RCC 7860 (cell line): Measurements from ENCODE around the gene WBP11.

Experiments used
- DNase-seq: peaks from one replicate; pipeline ENCODE4 v3.0.0-alpha.2; 2015; ENCODE audit warnings: low spot score
- FAIRE-seq: peaks from 2 replicates; lab custom pipeline; 2012; peaks lifted over from hg19 to GRCh38; lab: Jason Lieb, UNC

The WBP11 gene

GRCh38 chr12:14825256-14825655 lies 22.0 kb upstream of the WBP11 start:
- FAIRE-seq (no peak), DNase-seq (no peak)

- DNase-seq, result peak; percentile 13
- FAIRE-seq, result no peak
Measured at GRCh38 chr12:14824012-14824634, 20.8 kb upstream of the WBP11 start.

- FAIRE-seq (no peak), DNase-seq (no peak)
Measured at GRCh38 chr12:14814014-14814413, 10.7 kb upstream of the WBP11 start, which contains the start of gene SMCO3. TSS of gene SMCO3 (minus strand) at chr12:14814182. CDS start at chr12:14806680, 7,502 bp downstream.

DNA sequence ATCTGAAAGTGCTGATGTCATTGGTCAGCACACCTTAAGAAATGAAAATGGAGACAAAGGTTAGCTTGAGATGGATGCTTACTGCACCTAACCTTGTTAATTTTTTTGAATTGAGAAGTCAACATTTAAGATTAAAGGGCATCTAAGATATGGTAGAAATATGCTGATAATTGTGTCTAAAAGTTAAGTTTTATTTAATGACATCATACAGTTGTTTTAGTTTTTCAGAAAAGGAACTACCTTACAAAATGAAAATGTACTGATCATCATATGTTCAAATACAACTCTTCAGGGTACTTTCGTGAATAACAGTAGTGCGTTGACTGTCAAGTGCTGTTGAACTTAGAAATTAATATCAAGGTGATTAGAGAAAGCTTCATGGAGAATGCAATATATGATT lies 8.2 kb upstream of the WBP11 start:
- FAIRE-seq (no peak), DNase-seq (no peak)

DNA sequence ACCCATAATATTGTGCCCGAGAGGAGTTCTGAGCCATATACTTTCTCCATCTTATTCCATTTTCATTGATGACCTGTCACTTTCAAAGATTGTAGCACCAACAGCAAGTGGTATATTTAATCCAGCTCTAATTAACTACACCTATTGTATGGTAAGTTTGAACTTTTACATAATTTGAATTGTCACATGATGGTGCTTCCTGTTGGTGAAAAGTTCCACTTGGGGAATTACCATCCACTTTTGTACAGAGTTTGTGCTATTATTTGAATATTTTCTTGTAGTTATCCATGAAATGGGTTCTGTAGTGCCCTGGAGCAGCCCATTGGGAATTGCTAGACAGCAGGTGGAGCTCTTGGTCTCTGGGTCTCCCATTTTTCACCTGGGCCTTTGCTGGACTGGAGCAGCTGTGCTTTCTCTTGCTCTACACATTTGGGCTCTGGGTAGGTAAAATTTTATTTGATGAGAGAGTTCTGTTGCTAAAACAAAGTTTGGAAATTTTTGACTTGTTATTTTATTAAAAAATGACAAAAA lies 7.7 kb upstream of the WBP11 start:
- FAIRE-seq (no peak), DNase-seq (peak; percentile 22)

- DNase-seq, result no peak
- no peak for FAIRE-seq
Measured at GRCh38 chr12:14810167-14810952, 7.1 kb upstream of the WBP11 start.

- FAIRE-seq, result no peak
Measured at GRCh38 chr12:14803830-14804160, 517 bp upstream of the WBP11 start.

DNA sequence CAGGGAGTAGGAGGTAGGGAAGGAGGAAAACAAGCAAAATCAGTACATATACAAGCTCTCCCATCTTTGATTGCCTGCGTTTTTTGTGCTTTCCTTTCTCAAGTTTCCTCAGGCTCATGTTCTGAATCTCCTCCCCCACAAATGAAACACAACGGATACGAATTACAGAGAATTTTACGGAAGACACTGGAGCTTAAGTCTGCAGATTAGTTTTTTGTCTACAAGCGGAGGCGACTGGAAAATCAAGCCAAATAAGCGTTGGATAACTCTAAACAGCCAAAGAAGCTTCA lies 612 bp downstream of the WBP11 start:
- DNase-seq, result no peak
- no peak for FAIRE-seq

More at GRCh38 chr12:14803830-14804160, 517 bp upstream of the WBP11 start:
- no peak for DNase-seq

- DNase-seq (no peak), FAIRE-seq (no peak)
Measured at GRCh38 chr12:14802247-14802646, 1.0 kb downstream of the WBP11 start.

- DNase-seq (no peak), FAIRE-seq (no peak)
Measured at GRCh38 chr12:14795028-14795448, 8.2 kb downstream of the WBP11 start.

- FAIRE-seq (no peak), DNase-seq (no peak)
Measured at GRCh38 chr12:14785568-14785967, 17.7 kb downstream of the WBP11 start.

- DNase-seq, result no peak
- FAIRE-seq, result no peak
Measured at GRCh38 chr12:14784471-14784870, 18.8 kb downstream of the WBP11 start.

- DNase-seq (no peak), FAIRE-seq (no peak)
Measured at GRCh38 chr12:14782756-14783155, 20.5 kb downstream of the WBP11 start.

DNA sequence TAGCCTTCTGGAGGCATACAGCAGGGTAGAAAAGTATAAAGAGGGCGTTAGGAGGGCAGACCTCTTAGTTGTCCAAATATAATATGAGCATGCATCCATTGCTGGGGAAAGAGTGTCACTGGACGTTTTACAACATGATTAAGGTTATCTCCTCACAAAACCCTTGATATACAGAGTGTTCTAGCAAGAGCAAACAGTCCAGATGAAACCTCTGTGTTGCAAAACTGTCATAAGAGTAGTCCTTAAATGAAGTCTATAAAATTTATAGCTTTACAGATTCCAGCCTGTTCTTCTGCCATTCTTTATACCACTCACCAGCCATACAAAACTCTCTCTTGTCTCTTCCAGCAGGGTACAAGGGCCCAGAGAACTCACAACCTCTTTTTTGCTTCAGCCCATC lies 21.7 kb downstream of the WBP11 start:
- no peak for FAIRE-seq
- no peak for DNase-seq

DNA sequence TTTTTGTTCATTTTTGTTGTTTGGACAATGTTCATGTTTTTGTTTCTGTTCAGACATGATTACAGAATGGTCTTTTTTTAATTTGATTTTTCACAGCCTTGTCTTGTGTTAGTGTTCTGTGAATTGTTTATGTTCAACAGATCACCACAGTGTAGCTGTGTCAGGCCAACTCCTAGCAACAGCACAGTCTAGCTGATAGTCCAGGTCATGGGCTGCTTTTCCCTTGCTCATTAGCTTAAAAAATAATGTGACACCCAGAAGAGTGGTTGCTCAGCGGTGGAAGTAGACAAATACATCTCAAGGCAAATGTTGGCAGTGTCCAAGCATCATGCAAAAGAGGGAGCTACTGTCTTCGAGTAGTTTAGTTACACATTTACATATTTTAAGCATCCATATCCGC lies 22.4 kb downstream of the WBP11 start:
- no peak for DNase-seq
- FAIRE-seq, result no peak

DNA sequence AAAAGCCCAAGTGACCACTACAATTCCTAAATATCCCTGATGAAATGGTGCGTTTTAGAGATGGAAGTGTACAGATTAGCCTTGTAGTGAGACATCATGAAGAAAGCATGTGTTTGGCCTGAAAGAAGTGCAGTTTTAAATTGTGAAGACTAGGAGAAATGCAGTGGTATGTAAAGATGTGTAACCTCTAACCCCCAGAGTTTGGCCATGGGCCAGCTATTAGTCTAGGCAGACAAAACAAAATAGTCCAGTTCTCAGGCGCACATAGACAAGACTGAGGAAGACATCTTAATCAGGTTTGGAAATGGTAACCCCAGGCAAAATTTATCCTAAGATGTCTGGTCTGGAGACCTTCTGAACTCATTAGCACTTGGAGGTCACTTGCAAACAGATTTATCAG lies 23.4 kb downstream of the WBP11 start:
- FAIRE-seq (no peak), DNase-seq (no peak)

DNA sequence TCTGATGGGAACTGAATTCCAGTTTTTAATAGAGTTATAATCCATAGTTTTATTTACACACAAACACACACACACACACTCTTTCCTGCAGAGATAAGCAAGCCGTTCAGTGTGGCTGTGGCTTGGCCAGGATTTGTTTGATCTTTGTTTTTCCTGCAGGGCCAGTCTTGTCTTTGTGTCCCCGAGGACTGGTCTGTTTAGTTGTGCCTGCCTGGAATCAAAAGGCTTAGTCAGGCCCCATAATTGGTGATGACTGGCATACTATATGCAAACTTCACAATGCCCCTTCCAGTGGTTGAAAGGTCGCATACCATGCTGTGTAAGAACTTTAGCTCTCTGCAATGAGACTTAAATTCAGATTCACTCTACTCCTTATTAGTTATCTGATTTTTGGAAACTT lies 26.0 kb downstream of the WBP11 start:
- DNase-seq (no peak), FAIRE-seq (no peak)

- no peak for DNase-seq
- FAIRE-seq, result no peak
Measured at GRCh38 chr12:14776236-14776961, 26.9 kb downstream of the WBP11 start.

- no peak for FAIRE-seq
- DNase-seq, result no peak
Measured at GRCh38 chr12:14775636-14775980, 27.7 kb downstream of the WBP11 start.

GRCh38 chr12:14774906-14775635 lies 28.2 kb downstream of the WBP11 start:
- no peak for DNase-seq
- FAIRE-seq, result no peak
